Stomach smooth muscle (tissue), 2 donors: Measurements from ENCODE around the gene HSD17B8.
A peak's percentile ranks its signal among the peaks of the same experiment; 100 is the strongest.

ENCODE experiments used
- H3K27ac ChIP-seq: one replicate; pipeline ENCODE4 v1.7.0; 2013; ENCODE audit warnings: mild to moderate bottlenecking, low read length, inconsistent platforms
- H3K27me3 ChIP-seq, 2 donors: one replicate each; pipeline ENCODE4 v1.7.0; 2013; ENCODE audit warnings: low read length in 2 of 2; ENCODE audit not compliant: insufficient read depth in 2 of 2, control insufficient read depth in 1 of 2
- H3K36me3 ChIP-seq, 2 donors: one replicate each; pipeline ENCODE4 v1.7.0; 2013; ENCODE audit warnings: low read length in 2 of 2; ENCODE audit not compliant: control insufficient read depth in 2 of 2, insufficient read depth in 2 of 2
- H3K4me1 ChIP-seq: one replicate; pipeline ENCODE4 v1.7.0; 2013; ENCODE audit warnings: low read length; ENCODE audit not compliant: control insufficient read depth, insufficient read depth
- H3K4me3 ChIP-seq, 2 donors: one replicate each; pipeline ENCODE4 v1.7.0; 2013; ENCODE audit warnings: low read length in 2 of 2
- H3K9ac ChIP-seq, 2 donors: one replicate each; pipeline ENCODE4 v1.7.0; 2013; ENCODE audit warnings: low read length in 2 of 2, mild to moderate bottlenecking in 1 of 2
- H3K9me3 ChIP-seq, 2 donors: one replicate each; pipeline ENCODE4 v1.7.0; 2013; ENCODE audit warnings: low read length in 2 of 2; ENCODE audit not compliant: control insufficient read depth in 2 of 2
- donor health status: healthy.
- donor health status: Pancreatic carcinoma.

The HSD17B8 gene

GRCh38 chr6:33192671-33193602 lies 11.5 kb upstream of the HSD17B8 start:
- peak overlapping the region; percentile 41 for H3K27ac ChIP-seq
- peak overlapping the region; percentile 60 to 63 for H3K9ac ChIP-seq

GRCh38 chr6:33193619-33194018 lies 10.8 kb upstream of the HSD17B8 start:
- Histone ChIP-seq H3K4me1 (peaks cover 25% of the 10 kb centered on the region), H3K27me3 (peaks cover 17 to 21% of the 10 kb centered on the region in 2 donors), H3K9ac (peak overlapping the region in 1 of 2 donors; percentile 2), H3K27ac (peak overlapping the region; percentile 41), H3K36me3 (peaks cover 24 to 31% of the 10 kb centered on the region in 2 donors), H3K4me3 (peak overlapping the region; percentile 25 to 72), H3K9me3 (no peaks in the 10 kb centered on the region)

More at GRCh38 chr6:33192671-33193602, 11.5 kb upstream of the HSD17B8 start:
- peaks cover 24 to 31% of the 10 kb centered on the region in 2 donors for H3K36me3 ChIP-seq
- peak overlapping the region; percentile 67 to 72 for H3K4me3 ChIP-seq
- H3K4me1 ChIP-seq = peaks cover 19% of the 10 kb centered on the region
- peaks cover 18 to 21% of the 10 kb centered on the region in 2 donors for H3K27me3 ChIP-seq
- H3K9me3 ChIP-seq = no peaks in the 10 kb centered on the region

- H3K9ac ChIP-seq = no peak overlapping the region
- peak overlapping the region; percentile 11 for H3K27ac ChIP-seq
- peaks cover 14 to 21% of the 10 kb centered on the region in 2 donors for H3K27me3 ChIP-seq
- H3K4me3 ChIP-seq = no peak overlapping the region
- H3K4me1 ChIP-seq = peaks cover 31% of the 10 kb centered on the region
- peaks cover 24 to 31% of the 10 kb centered on the region in 2 donors for H3K36me3 ChIP-seq
- no peaks in the 10 kb centered on the region for H3K9me3 ChIP-seq
Observed at GRCh38 chr6:33194431-33194979, 9.9 kb upstream of the HSD17B8 start.

- Histone ChIP-seq H3K4me3 (no peak overlapping the region), H3K36me3 (peaks cover 24 to 31% of the 10 kb centered on the region in 2 donors), H3K9me3 (no peaks in the 10 kb centered on the region), H3K27ac (no peak overlapping the region), H3K27me3 (peaks cover 10 to 15% of the 10 kb centered on the region in 2 donors), H3K4me1 (peaks cover 34% of the 10 kb centered on the region), H3K9ac (no peak overlapping the region)
Observed at GRCh38 chr6:33195304-33196165, 8.9 kb upstream of the HSD17B8 start.

- H3K4me3 ChIP-seq = no peak overlapping the region
- H3K4me1 ChIP-seq = peaks cover 48% of the 10 kb centered on the region
- H3K9me3 ChIP-seq = no peaks in the 10 kb centered on the region
- H3K9ac ChIP-seq = peak overlapping the region in 1 of 2 donors; percentile 47
- no peaks in the 10 kb centered on the region for H3K27me3 ChIP-seq
- H3K36me3 ChIP-seq = peaks cover 33 to 36% of the 10 kb centered on the region in 2 donors
- no peak overlapping the region for H3K27ac ChIP-seq
Observed at GRCh38 chr6:33197431-33198048, 6.9 kb upstream of the HSD17B8 start.

- no peaks in the 10 kb centered on the region for H3K9me3 ChIP-seq
- no peaks in the 10 kb centered on the region for H3K27me3 ChIP-seq
- peaks cover 40 to 44% of the 10 kb centered on the region in 2 donors for H3K36me3 ChIP-seq
- peak overlapping the region in 1 of 2 donors; percentile 29 for H3K9ac ChIP-seq
- no peak overlapping the region for H3K4me3 ChIP-seq
- no peak overlapping the region for H3K27ac ChIP-seq
- H3K4me1 ChIP-seq = peaks cover 48% of the 10 kb centered on the region
Observed at GRCh38 chr6:33198159-33198852, 6.1 kb upstream of the HSD17B8 start.

GRCh38 chr6:33198853-33199436 lies 5.5 kb upstream of the HSD17B8 start:
- Histone ChIP-seq H3K4me1 (peaks cover 51% of the 10 kb centered on the region), H3K27ac (no peak overlapping the region), H3K9ac (peak overlapping the region in 1 of 2 donors; percentile 96), H3K27me3 (no peaks in the 10 kb centered on the region), H3K4me3 (peak overlapping the region; percentile 88 to 97), H3K9me3 (no peaks in the 10 kb centered on the region), H3K36me3 (peaks cover 45 to 47% of the 10 kb centered on the region in 2 donors)

GRCh38 chr6:33199687-33200218 lies 4.7 kb upstream of the HSD17B8 start:
- Histone ChIP-seq H3K36me3 (peaks cover 38 to 42% of the 10 kb centered on the region in 2 donors), H3K27ac (peak overlapping the region; percentile 98), H3K9me3 (no peaks in the 10 kb centered on the region), H3K9ac (peak overlapping the region; percentile 96 to 99), H3K4me1 (peaks cover 58% of the 10 kb centered on the region), H3K27me3 (no peaks in the 10 kb centered on the region), H3K4me3 (peak overlapping the region; percentile 88 to 97)
